Body of pancreas (tissue), 4 donors: ENCODE measurements around the gene CORO7. TPM values are rescaled to one million over a fixed set of nuclear protein-coding genes. Genes with fewer than 3 reads are reported as not detected.

Experiments
- ATAC-seq: fragments of 150-250 bp; one replicate; pipeline ENCODE4 v1.9.1; 2016
- DNase-seq, 4 donors: peaks; one replicate each; pipeline ENCODE4 v3.0.0-alpha.2; 2019
- H3K27ac ChIP-seq, 4 donors: fragments of 200-600 bp; sonication (generic); 1 replicate in 3 of 4; 2 replicates in 1 of 4; pipeline versions ENCODE4 v1.5.1 to v1.6.1; 2016 to 2019; ENCODE audit warnings: mild to moderate bottlenecking in 1 of 4, mixed read lengths in 1 of 4, moderate library complexity in 1 of 4
- H3K27me3 ChIP-seq, 2 donors: fragments of 200-600 bp; sonication (generic); one replicate each; pipeline ENCODE4 v1.6.0; 2016; ENCODE audit warnings: mild to moderate bottlenecking in 1 of 2
- H3K36me3 ChIP-seq, 2 donors: fragments of 200-600 bp; sonication (generic); replicated peaks in 1 of 2; 2 replicates each; pipeline ENCODE4 v1.5.1; 2016; ENCODE audit warnings: low read depth in 2 of 2; ENCODE audit not compliant: insufficient read depth in 1 of 2
- H3K4me1 ChIP-seq: fragments of 200-600 bp; sonication (generic); one replicate; pipeline ENCODE4 v1.6.0; 2016
- H3K4me3 ChIP-seq, 2 donors: fragments of 200-600 bp; sonication (generic); 1 replicate in 1 of 2; 2 replicates in 1 of 2; pipeline ENCODE4 v1.5.1; 2016 to 2019
- H3K9me3 ChIP-seq, 3 donors: fragments of 200-600 bp; sonication (generic); 1 replicate in 2 of 3; 2 replicates in 1 of 3; pipeline ENCODE4 v1.5.1; 2016
- CTCF ChIP-seq, 7 experiments: fragments of 450-650 bp in 4 of 7; fragments of 200-600 bp in 3 of 7; sonication (generic) in 3 of 7; IDR thresholded peaks; one replicate each; pipeline ENCODE4 v1.5.1; 2016 to 2019; ENCODE audit warnings: antibody characterized with exemption in 7 of 7
- POLR2A ChIP-seq, 3 donors: fragments of 450-650 bp; IDR thresholded peaks; one replicate each; pipeline ENCODE4 v1.6.1; 2016; ENCODE audit warnings: antibody characterized with exemption in 3 of 3, mild to moderate bottlenecking in 2 of 3
- WGBS, 2 donors: methylation state at CpG; one replicate each; pipeline ENCODE4 v1.1.5; 2017; 5-methylcytosine and 5-hydroxymethylcytosine counted together
- intact Hi-C: fragments of 100-400 bp; cut with DNase I; formaldehyde crosslinking; loops from one replicate; pipeline ENCODE4 v1.15.1; 2023
- total RNA-seq, 2 donors: library from RNA; depleted of rRNA; stranded (reverse); fragments of >200 nt; gene quantifications; one replicate each; pipeline ENCODE4 v1.1.0, GENCODE V29; 2016

Gene CORO7
- total RNA-seq, 2 donors from 2014 or later, result 13.2 to 48.8 TPM

GRCh38 chr16:4409081-4409932 is 7.1 kb downstream of the CORO7 start:
- TF ChIP-seq POLR2A (IDR thresholded peaks at IDR 0.05) (no peak), CTCF (IDR thresholded peaks at IDR 0.05) (peak in 1 of 7 experiments; percentile 4)
- H3K36me3 ChIP-seq, result no peaks in the 10 kb centered on the region
- H3K4me3 ChIP-seq, result no peak overlapping the region
- no peak overlapping the region for H3K27ac ChIP-seq
- WGBS, 2 donors, result 87 to 95% methylated on average over 8 to 18 of the region's 19 CpGs
- ATAC-seq (no peak), DNase-seq (peak in 2 of 4 donors; percentile 39 to 49)
- intact Hi-C loops, result loop anchor here (10.0 kb wide), 2 partner anchors 115 to 215 kb away; no protein-coding TSS in a partner anchor
- H3K9me3 ChIP-seq, result no peaks in the 10 kb centered on the region
- H3K4me1 ChIP-seq, result peaks cover 5% of the 10 kb centered on the region
- no peaks in the 10 kb centered on the region for H3K27me3 ChIP-seq

- H3K4me3 ChIP-seq, result no peak overlapping the region
- H3K27me3 ChIP-seq, result no peaks in the 10 kb centered on the region
- no peak overlapping the region for H3K27ac ChIP-seq
- intact Hi-C loops, result loop anchor here (10.0 kb wide), 2 partner anchors 114 to 214 kb away; no protein-coding TSS in a partner anchor
- WGBS, 2 donors, result 86 to 89% methylated on average over 5 to 10 of the region's 10 CpGs
- H3K4me1 ChIP-seq, result peaks cover 5% of the 10 kb centered on the region
- no peaks in the 10 kb centered on the region for H3K9me3 ChIP-seq
- TF ChIP-seq CTCF (IDR thresholded peaks at IDR 0.05) (no peak), POLR2A (IDR thresholded peaks at IDR 0.05) (no peak)
- no peak for DNase-seq
- no peaks in the 10 kb centered on the region for H3K36me3 ChIP-seq
- ATAC-seq, result no peak
These were observed 8.1 kb downstream of the CORO7 start for GRCh38 chr16:4408323-4408690.

- intact Hi-C loops, result loop anchor here (10.0 kb wide), 2 partner anchors 113 to 213 kb away; no protein-coding TSS in a partner anchor
- Histone ChIP-seq H3K4me3 (no peak overlapping the region), H3K4me1 (peaks cover 7% of the 10 kb centered on the region), H3K27me3 (no peaks in the 10 kb centered on the region), H3K9me3 (no peaks in the 10 kb centered on the region), H3K27ac (no peak overlapping the region), H3K36me3 (no peaks in the 10 kb centered on the region)
- DNase-seq (peak in 1 of 4 donors; percentile 38), ATAC-seq (peak; percentile 31)
- 84 to 98% methylated on average over 7 to 22 of the region's 22 CpGs for WGBS, 2 donors
- TF ChIP-seq CTCF (IDR thresholded peaks at IDR 0.05), result no peak
- TF ChIP-seq POLR2A (IDR thresholded peaks at IDR 0.05), result no peak
These were observed 8.7 kb downstream of the CORO7 start for GRCh38 chr16:4407543-4408322.

- Histone ChIP-seq H3K27ac (no peak overlapping the region), H3K4me3 (no peak overlapping the region), H3K36me3 (no peaks in the 10 kb centered on the region), H3K4me1 (peaks cover 7% of the 10 kb centered on the region), H3K27me3 (no peaks in the 10 kb centered on the region), H3K9me3 (no peaks in the 10 kb centered on the region)
- 84 to 89% methylated on average over 11 to 24 of the region's 24 CpGs for WGBS, 2 donors
- no peak for ATAC-seq
- no peak for TF ChIP-seq CTCF (IDR thresholded peaks at IDR 0.05)
- intact Hi-C loops, result loop anchor here (10.0 kb wide), 2 partner anchors 110 to 210 kb away; no protein-coding TSS in a partner anchor
- DNase-seq, result no peak
These were observed 11.3 kb downstream of the CORO7 start for GRCh38 chr16:4404967-4405696.
